ENCODE results near the gene PTGER2.
A peak's percentile ranks its signal among the peaks of the same experiment; 100 is the strongest.

PTGER2 gene, protein sequence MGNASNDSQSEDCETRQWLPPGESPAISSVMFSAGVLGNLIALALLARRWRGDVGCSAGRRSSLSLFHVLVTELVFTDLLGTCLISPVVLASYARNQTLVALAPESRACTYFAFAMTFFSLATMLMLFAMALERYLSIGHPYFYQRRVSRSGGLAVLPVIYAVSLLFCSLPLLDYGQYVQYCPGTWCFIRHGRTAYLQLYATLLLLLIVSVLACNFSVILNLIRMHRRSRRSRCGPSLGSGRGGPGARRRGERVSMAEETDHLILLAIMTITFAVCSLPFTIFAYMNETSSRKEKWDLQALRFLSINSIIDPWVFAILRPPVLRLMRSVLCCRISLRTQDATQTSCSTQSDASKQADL

DNA sequence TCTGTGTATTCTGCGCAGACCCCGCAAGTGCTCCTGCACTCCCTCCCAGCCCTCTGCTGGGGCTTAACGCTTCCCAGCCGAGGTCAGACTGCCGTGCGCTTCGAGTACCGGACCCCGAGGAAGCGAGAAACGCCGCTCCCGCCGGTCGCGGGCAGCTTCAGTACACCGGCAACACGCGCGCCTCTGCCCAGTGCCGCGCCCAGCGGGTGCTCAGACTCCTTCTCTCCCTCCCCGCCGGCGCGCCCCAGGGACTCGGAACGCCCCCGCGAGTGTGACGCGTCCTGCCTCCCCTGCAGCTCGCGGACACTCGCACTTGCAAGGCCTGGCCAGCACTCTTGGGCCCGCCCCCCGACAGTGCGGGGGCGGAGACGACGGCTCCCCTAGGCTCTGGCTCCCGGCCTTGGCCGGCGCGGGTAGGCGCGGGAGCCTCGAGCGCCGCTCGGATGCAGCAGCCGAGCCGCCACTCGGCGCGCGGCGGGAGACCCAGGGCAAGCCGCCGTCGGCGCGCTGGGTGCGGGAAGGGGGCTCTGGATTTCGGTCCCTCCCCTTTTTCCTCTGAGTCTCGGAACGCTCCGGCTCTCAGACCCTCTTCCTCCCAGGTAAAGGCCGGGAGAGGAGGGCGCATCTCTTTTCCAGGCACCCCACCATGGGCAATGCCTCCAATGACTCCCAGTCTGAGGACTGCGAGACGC is at the start of gene PTGER2:
Gene PTGER2, plus strand, starts transcription at position 410 of the 692 bp plus-strand sequence. Its CDS starts 237 bp downstream, at position 647.
- peak; percentile 81 for DNase-seq

DNA sequence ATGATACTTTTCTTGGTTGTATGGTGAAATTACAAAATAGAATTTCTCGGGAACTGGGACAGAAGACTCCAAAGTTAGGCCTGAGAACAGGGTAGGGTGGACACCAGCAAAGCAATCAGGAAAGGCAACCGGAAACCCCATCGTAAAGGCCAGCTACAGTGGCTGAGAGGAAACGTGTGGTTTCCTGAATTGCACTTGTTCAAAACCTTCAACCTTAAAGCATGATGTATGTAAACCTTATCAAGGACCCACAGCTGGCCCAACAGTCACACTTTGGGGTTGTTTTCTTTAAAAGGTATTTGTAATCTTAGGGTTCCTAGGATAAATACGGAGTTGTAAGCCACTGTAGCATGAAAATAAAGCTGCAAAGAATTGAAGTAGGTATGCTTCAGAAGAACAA is 48.9 kb upstream of the PTGER2 start:
- no peak for DNase-seq

DNA sequence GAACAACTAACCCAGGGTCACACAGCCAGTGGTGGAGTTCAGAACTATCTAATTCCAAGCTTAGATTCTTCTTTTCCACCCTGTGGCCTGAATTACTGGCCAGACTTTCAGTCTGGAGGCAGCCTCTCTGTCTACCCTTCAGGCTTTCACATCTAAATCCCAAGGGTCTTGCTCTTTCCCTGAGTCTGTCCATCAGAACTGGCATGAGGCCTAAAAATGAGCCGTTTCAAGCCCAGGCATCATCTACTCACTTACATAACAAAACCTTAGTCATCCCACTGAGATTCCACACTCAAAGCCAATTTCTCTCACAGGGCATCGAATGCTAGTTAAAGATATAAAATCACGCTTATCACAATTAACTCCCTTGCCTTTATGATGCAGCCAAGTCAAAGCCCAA is 47.9 kb upstream of the PTGER2 start:
- no peak for DNase-seq

DNA sequence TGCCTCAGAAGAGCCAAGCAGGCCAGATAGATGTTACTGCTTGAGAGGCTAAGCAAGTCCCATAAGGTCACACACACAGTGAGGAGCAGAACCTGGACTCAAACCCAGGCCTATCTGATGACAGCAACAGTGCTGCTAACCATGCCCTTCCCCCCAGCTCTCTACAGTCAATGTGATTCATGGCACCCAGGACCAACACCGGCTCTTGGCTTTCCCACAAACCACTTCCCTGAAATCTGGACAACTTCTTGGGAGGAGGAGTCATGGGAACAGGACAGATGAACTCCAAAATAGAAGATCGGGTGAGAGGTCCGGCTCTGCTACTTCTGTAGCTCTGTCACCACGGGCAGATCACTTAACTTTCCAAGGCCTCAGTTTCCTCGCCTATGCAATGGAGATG is 47.3 kb upstream of the PTGER2 start:
- DNase-seq = no peak

DNA sequence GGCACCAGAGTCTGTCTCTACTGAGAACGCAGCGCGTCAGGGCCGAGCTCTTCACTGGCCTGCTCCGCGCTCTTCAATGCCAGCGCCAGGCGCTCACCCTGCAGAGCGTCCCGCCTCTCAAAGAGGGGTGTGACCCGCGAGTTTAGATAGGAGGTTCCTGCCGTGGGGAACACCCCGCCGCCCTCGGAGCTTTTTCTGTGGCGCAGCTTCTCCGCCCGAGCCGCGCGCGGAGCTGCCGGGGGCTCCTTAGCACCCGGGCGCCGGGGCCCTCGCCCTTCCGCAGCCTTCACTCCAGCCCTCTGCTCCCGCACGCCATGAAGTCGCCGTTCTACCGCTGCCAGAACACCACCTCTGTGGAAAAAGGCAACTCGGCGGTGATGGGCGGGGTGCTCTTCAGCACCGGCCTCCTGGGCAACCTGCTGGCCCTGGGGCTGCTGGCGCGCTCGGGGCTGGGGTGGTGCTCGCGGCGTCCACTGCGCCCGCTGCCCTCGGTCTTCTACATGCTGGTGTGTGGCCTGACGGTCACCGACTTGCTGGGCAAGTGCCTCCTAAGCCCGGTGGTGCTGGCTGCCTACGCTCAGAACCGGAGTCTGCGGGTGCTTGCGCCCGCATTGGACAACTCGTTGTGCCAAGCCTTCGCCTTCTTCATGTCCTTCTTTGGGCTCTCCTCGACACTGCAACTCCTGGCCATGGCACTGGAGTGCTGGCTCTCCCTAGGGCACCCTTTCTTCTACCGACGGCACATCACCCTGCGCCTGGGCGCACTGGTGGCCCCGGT is 46.4 kb upstream of the PTGER2 start, which contains the start of gene PTGDR:
Gene PTGDR, plus strand, starts transcription at position 198 of the 778 bp plus-strand sequence. Its CDS starts 117 bp downstream, at position 315.
- DNase-seq = peak; percentile 53

DNA sequence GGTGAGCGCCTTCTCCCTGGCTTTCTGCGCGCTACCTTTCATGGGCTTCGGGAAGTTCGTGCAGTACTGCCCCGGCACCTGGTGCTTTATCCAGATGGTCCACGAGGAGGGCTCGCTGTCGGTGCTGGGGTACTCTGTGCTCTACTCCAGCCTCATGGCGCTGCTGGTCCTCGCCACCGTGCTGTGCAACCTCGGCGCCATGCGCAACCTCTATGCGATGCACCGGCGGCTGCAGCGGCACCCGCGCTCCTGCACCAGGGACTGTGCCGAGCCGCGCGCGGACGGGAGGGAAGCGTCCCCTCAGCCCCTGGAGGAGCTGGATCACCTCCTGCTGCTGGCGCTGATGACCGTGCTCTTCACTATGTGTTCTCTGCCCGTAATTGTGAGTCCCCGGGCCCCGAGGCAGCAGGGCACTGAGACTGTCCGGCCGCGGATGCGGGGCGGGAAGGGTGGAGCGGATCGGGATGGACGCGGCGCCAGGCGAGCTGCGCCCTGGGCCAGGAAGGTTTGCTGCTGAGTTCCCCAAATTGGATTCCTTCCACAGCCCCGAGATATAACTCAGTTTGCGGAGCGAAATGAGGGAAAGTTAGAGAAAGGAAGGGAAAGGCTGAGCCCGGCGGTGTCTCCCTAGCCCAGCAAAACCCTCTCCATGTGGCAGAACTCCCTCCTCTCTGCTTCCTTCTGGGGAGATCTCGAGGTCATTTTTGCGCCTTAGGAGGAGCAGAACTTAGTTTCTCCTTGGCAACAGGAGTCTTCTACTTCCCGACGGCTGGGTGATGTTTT is 45.6 kb upstream of the PTGER2 start:
- peak; percentile 33 for DNase-seq

DNA sequence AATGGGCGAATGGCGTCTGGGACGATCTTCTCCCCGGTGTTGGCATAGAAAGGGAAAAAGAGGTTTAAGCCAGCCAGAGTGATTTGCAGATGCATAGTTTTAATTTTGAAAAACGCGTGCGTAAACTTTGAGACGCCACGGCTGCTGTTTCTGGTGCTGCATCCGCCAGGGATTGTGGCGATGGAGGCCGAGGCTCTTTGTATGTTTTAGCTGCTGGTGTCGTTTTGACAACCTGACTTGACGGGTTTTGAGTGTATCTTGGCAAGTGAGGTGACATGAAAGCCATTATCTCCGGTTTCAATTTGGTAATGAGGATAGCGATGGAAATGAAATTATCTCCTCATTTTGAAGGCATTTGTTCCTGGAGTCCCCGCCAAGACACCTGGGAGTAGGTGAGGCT is 45.0 kb upstream of the PTGER2 start:
- DNase-seq = no peak

DNA sequence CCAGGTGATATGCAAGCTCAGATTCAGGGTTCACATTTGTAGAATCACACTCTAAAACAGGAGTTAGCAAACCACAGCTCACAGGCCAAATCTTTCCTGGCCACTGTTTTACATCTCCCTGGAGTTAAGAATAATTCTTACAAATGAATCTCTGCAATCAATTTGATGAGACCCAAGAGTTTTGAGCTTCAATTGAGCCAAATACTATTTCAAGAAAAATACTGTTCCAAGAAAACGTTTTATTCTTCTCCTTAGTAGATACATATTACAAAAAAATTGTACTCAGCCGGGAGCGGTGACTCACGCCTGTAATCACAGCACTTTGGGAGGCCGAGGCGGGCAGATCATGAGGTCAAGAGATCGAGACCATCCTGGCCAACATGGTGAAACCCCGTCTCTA is 44.1 kb upstream of the PTGER2 start:
- no peak for DNase-seq

DNA sequence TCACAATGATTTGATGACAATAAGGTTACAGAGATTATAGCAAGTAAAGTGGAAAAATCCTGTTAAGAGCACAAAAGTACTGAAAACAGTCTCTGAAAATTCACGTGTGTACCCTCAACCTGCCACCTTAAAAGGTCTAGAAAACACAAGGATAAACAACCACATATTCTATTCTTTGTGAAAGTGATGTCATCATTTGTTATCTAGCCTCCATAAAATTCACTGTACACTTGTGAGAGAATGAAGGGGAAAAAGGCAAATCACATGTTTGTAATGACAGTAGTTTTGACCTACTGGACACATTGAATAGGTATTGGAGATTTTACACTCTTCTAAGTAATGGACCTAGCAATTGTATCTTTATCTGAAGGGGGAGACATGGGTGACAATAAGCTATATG is 42.6 kb upstream of the PTGER2 start:
- no peak for DNase-seq

DNA sequence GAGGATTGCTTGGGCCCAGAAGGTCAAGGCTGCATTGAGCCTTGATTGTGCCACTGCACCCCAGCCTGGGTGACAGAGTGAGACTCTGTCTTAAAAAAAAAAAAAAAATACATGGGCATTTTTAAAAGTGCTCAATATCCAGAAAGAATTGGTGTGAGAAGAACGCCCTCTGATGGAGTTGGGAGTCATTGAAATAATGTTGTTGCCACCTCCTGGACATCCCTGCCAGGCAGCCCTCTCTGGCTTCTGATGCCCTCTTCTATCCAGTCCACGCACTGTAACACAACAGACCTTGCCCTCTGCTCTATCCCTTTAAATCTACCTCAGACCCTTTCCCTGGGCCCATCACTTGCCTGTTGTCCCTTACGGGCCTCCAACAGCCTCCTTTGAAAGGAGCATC is 41.7 kb upstream of the PTGER2 start:
- no peak for DNase-seq

DNA sequence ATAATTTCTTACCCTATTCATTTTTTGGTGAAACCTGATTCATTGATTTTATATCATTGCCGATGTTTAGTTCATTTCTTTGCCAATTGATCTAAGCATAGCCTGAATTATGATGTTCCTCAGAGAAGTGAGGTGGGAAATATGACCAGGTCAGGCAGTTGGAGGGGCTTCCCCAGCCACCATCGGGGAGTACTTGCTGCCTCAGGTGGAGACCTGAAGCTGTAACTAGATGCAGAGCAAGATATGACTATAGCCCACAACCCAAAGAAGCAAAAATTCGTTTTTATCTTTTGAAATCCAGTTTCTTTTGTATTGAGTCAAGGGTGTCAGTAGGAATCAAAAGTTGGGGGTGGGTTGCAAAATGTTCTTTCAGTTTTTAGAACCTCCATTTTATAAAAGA is 38.7 kb upstream of the PTGER2 start:
- DNase-seq = no peak

DNA sequence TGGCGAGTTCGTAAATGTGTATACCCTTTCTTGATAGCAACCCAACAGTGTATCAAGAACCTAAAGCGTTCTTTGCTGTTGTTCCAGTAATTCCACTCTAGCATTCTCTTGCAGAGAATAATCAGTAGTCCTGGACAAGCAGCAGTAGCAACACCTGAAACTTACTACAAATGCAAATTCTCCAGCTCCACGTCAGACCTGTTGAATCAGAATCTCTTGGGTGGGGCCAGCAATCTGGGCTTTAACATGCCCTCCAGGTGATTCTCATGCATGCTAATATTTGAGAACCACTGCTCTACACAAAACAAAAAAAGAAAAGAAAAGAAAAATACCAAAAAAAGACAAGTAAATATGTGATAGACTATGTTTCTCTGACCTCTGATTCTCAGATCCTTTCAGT is 36.6 kb upstream of the PTGER2 start:
- no peak for DNase-seq

DNA sequence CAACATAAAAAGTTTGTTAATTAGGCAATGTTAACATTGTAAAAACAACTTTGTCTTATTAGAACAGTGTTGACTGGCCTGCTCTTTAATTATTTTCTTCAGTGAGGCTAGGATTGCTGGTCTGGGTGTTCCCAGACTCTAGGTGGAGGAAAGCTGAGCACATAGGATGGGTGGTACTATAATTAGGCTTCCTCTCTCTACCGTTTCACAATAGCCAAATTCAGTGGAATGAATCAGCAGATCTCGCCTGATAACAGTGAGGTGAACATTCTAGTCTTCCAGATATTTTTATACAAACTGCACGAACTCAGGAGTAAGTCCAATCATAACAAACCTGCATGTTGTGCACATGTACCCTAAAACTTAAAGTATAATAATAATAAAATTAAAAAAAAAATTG is 34.7 kb upstream of the PTGER2 start:
- DNase-seq = no peak

DNA sequence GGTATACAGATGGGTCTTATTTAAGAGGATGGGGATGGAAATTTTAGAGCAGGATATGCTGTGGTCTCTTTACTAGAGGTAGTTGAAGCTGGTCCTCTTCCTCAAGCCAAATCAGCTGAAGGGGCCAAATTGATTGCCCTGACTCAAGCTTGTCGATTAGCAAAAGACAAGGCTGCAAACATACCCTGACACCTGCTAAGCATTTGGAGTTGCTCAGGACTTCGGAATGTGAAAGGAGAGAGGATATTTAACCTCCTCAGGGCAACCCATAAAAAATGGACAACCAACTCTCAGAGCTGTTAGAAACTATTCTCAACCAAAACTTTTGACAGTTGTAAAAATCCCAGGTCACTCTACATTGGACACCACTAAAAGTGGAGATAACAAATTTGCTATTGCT is 31.0 kb upstream of the PTGER2 start:
- DNase-seq = no peak

DNA sequence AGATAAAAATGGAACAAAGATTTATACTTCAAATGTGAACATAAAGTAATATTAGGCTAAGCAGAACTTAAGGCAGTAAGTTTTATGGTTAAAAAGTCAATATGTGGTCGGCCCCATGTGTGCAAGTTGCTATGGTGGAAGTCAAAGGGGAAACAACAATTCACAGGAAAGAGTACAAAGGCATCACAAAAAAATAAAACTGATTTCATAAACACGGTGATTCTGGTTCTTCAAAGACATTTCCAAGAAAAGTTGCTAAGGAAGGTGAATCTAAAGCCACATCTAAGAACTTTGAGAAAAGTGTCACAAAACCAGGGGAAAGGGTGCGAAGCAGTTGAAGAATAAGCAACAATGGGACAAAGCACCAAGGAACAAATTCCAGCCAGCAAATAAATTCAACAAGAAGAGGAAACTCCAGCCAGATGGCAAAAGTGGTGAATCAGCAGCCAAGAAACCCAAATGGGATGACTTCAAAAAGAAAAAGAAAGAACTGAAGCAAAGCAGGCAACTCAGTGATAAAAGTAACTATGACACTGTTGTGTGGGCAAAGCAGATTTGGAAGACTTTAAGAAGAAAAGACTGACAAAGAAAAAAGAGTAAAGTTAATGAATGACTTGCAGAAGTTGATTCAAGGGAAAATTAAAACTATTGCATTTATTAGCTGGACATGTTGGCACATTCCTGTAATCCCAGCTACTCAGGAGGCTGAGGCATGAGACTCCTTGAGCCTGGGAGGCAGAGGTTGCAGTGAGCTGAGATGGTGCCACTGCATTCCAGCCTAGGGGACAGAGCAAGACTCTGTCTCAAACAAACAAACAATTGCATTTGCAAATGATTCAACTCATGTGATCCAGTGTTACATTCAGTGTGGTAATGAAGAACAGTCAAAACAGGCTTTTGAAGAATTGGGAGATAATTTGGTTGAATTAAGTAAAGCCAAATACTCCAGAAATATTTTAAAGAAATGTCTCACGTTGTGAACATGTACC is 27.2 kb upstream of the PTGER2 start:
- no peak for DNase-seq

DNA sequence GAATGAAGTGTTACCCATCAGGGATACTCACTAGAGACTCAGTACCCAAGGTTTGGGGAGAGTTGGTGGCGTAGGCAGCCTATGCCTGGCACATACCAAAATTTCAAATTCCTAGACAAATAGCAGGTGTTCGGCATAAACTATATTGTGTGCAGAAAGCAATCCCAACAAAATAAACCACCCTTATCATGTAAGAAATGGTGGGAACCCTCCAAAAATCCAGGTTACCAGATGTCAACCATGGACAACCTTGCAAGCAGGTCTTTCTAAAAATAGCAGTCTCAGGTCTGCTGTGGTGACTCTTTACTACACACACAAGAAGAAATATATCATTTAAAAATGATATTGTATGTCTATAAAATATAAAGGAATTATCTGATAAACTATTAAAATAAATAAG is 17.7 kb upstream of the PTGER2 start:
- DNase-seq = no peak

DNA sequence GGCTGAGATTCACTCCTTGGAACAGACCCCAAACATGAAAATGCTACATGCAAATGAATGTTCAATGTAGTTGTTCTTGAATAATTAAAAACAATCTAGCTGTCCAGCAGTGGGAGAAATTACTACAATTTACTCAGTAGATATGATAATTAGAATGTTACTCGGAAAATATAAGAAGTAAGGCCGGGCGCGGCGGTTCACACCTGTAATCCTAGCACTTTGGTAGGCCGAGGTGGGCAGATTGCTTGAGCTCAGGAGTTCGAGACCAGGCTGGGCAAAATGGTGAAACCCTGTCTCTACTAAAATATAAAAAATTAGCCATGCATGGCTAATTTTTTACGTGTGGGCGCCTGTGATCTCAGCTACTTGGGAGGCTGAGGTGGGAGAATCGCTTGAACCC is 15.3 kb upstream of the PTGER2 start:
- DNase-seq = no peak

DNA sequence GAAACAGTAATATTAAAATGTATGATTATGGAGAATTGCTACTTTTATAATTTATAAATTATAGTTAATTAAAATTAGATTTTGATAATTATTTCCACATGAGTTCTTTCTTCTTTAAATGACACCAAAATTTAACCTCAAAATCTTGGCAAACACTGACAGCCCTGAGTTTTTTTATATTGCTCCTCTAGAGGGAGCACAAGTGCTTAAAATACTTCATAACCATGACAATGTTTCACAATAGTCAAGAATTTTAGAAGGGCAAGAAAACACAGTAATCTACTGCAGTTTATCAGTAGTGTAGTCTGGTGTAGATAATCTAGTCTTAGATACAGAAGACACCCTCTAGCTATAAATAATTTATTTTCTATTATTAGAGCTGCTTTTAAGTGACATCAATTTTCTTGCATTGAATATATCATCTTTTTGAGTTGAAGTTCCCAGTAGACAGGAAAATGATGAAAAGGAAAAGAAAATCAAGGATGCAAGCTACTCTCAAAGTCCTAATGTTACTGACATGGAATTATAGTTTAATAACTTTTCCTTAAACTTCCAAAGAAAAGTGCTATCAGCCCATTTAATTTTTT is 14.3 kb upstream of the PTGER2 start:
- DNase-seq = no peak

DNA sequence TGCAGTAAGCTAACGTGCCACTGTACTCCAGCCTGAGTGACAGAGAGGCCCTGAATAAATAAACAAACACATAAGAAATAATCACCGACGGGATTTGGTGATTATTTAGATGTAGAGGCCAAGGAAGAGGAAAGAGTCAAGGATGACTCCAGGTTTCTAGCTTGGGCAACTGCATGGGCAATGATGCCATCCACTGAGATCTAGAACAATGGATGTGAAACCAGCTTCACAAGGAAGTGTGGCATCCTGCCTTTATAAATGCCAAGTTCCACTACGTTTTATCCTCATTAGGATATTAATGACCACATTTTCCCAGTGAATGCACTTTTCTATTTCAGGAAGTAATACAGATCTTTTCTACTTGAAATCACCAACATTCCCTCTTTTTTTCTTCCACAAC is 10.9 kb upstream of the PTGER2 start:
- no peak for DNase-seq

DNA sequence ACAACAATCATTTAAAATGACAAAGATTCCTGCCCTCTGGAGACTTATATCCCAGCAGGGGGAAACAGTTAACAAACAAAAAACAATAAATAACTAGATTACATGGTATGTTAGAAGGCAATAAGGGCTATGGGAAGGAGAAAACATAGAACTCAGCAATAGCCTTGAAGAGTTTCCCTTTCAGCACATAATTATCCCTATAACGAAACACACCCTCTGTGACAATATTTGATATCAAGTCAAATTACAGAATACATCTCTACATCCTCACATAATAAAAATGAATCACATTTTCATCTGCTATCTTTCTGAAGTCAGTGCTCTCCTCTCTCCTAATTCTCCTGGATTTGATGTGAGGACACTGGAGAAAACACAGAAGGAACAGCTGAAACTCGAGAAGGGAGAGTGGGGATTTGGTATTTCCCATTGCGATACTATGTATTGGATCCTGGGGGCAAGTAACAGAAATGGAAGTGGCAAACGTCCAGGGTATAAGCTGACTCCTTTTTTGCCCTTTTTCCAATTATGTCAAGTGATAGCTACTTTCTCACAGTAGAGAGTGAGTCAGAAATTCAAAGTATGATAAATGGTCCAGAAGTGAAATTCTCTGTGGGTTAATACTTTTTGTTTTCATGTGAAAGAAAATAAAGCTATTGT is 9.7 kb upstream of the PTGER2 start:
- DNase-seq = no peak

DNA sequence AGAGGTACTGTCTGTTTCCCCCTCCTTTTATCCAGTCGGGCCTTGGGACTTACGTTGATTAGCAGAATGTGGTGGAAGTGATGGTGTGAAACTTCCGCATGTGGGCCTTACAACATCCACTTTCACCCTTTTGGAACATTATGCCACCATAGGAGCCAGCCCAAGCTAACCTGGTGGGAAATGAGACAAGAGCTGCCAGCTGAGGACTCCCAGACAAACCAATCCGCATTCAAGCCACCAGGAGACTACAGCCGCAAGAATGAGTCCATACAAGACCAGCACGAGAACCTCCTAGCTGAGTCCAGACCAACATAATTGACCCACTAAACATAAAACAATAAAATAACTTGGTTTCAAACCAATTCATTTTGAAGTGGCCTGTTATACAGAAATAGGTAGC is 9.1 kb upstream of the PTGER2 start:
- no peak for DNase-seq

All from stimulated activated naive CD4-positive, alpha-beta T cell treated with Interleukin-2 at 50 U/mL for 16 hours (primary cell).